ENCODE results near the gene TAP1. TPM values are rescaled to one million over a fixed set of nuclear protein-coding genes. Genes with fewer than 3 reads are reported as not detected.

TAP1 gene, protein sequence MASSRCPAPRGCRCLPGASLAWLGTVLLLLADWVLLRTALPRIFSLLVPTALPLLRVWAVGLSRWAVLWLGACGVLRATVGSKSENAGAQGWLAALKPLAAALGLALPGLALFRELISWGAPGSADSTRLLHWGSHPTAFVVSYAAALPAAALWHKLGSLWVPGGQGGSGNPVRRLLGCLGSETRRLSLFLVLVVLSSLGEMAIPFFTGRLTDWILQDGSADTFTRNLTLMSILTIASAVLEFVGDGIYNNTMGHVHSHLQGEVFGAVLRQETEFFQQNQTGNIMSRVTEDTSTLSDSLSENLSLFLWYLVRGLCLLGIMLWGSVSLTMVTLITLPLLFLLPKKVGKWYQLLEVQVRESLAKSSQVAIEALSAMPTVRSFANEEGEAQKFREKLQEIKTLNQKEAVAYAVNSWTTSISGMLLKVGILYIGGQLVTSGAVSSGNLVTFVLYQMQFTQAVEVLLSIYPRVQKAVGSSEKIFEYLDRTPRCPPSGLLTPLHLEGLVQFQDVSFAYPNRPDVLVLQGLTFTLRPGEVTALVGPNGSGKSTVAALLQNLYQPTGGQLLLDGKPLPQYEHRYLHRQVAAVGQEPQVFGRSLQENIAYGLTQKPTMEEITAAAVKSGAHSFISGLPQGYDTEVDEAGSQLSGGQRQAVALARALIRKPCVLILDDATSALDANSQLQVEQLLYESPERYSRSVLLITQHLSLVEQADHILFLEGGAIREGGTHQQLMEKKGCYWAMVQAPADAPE
- 13.6 to 15.9 TPM (median 15.7 TPM) in 3 replicates for total RNA-seq (2021)
- Bru-seq, nascent RNA: percentile 46 among the genes with signal in this experiment
- long read RNA-seq, experiment 1, transcript TAP1-201 (11 exons, 2,959 nt): major isoform, 79 of 82 reads
- long read RNA-seq, experiment 1, partial matches to known transcripts: 1 of 82 reads
- long read RNA-seq, experiment 1, other reads (novel, unspliced or antisense): 1 of 82 reads
- long read RNA-seq, experiment 2, transcript TAP1-201 (11 exons, 2,959 nt): major isoform, 9 of 16 reads
- long read RNA-seq, experiment 2, partial matches to known transcripts: 4 of 16 reads
- long read RNA-seq, experiment 2, other reads (novel, unspliced or antisense): 1 of 16 reads
- long read RNA-seq, experiment 3, transcript TAP1-201 (11 exons, 2,959 nt): major isoform, 6 of 8 reads
- long read RNA-seq, experiment 3, partial matches to known transcripts: 0 of 8 reads
- long read RNA-seq, experiment 3, other reads (novel, unspliced or antisense): 0 of 8 reads

GRCh38 chr6:32853541-32854375 lies at the start of gene TAP1, which contains the start of gene PSMB9:
Gene TAP1 (minus strand): TSS chr6:32853704. CDS start chr6:32853636, 68 bp downstream.
Gene PSMB9 (plus strand): TSS chr6:32854192. CDS start chr6:32854230, 38 bp downstream.
- Mint-ChIP-seq H3K27ac (peak within 1 kb of the TSS; percentile 90), H3K4me3 (peak within 1 kb of the TSS; percentile 88), H3K27me3 (ENCODE audit: low read depth) (peaks cover 91% of the 10 kb centered on the region), H3K36me3 (peaks cover 9% of the 10 kb centered on the region), H3K9me3 (no peaks in the 10 kb centered on the region), H3K4me1 (peaks cover 14% of the 10 kb centered on the region)
- ChIA-PET POLR2A (interaction anchor here (1.1 to 3.6 kb wide), 6 partner anchors 9 to 723 kb away, joined by 3 to 28 read pairs (median 6); partner anchors contain the start of genes FKBPL, PSMB8 and TAP2), CTCF (interaction anchor here (0.7 to 9.4 kb wide), 22 partner anchors 9 to 319 kb away, joined by 3 to 291 read pairs (median 4); partner anchors contain the start of genes HLA-DMA, PSMB8 and TAP2)
- peak; percentile 94 for DNase-seq (ENCODE audit: low spot score)
- ATAC-seq: peak; percentile 91
- TF ChIP-seq RORB (CRISPR knock-in tag; IDR thresholded peaks at IDR 0.05) (no peak), ZBTB21 (CRISPR knock-in tag; IDR thresholded peaks at IDR 0.05; ENCODE audit: borderline replicate concordance) (no peak), IRF1 (CRISPR knock-in tag; IDR thresholded peaks at IDR 0.05) (peak; percentile 70), ZNF232 (CRISPR knock-in tag; IDR thresholded peaks at IDR 0.05) (peak; percentile 45; the same call in 1 of the 2 replicates), E2F5 (CRISPR knock-in tag; IDR thresholded peaks at IDR 0.05) (peak; percentile 72; the same call in 1 of the 2 replicates), ZNF263 (CRISPR knock-in tag; IDR thresholded peaks at IDR 0.05; ENCODE audit: low read depth) (peak; percentile 27; the same call in 1 of the 2 replicates), ESRRA (CRISPR knock-in tag; IDR thresholded peaks at IDR 0.05; ENCODE audit: borderline replicate concordance) (no peak), JUN (CRISPR knock-in tag; IDR thresholded peaks at IDR 0.05) (no peak), FOXP1 (CRISPR knock-in tag; IDR thresholded peaks at IDR 0.05; ENCODE audit: borderline replicate concordance) (peak; percentile 50; the same call in 1 of the 2 replicates), ATF6 (CRISPR knock-in tag; IDR thresholded peaks at IDR 0.05) (no peak), ZNF396 (CRISPR knock-in tag; IDR thresholded peaks at IDR 0.05; ENCODE audit: borderline replicate concordance) (no peak), ZNF121 (CRISPR knock-in tag; IDR thresholded peaks at IDR 0.05) (0 out of 2 replicates have a peak, but pooled peaks have one; percentile 54), SOX15 (CRISPR knock-in tag; IDR thresholded peaks at IDR 0.05) (no peak), ATF1 (CRISPR knock-in tag; IDR thresholded peaks at IDR 0.05) (no peak), MYBL2 (CRISPR knock-in tag; IDR thresholded peaks at IDR 0.05) (0 out of 2 replicates have a peak, but pooled peaks have one; percentile 43), EMX1 (CRISPR knock-in tag; IDR thresholded peaks at IDR 0.05) (no peak)
- TF ChIP-seq, protein P1, sequence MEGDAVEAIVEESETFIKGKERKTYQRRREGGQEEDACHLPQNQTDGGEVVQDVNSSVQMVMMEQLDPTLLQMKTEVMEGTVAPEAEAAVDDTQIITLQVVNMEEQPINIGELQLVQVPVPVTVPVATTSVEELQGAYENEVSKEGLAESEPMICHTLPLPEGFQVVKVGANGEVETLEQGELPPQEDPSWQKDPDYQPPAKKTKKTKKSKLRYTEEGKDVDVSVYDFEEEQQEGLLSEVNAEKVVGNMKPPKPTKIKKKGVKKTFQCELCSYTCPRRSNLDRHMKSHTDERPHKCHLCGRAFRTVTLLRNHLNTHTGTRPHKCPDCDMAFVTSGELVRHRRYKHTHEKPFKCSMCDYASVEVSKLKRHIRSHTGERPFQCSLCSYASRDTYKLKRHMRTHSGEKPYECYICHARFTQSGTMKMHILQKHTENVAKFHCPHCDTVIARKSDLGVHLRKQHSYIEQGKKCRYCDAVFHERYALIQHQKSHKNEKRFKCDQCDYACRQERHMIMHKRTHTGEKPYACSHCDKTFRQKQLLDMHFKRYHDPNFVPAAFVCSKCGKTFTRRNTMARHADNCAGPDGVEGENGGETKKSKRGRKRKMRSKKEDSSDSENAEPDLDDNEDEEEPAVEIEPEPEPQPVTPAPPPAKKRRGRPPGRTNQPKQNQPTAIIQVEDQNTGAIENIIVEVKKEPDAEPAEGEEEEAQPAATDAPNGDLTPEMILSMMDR (IDR thresholded peaks at IDR 0.05): 0 out of 2 replicates have a peak, but pooled peaks have one; percentile 31
- TF ChIP-seq, protein P2, sequence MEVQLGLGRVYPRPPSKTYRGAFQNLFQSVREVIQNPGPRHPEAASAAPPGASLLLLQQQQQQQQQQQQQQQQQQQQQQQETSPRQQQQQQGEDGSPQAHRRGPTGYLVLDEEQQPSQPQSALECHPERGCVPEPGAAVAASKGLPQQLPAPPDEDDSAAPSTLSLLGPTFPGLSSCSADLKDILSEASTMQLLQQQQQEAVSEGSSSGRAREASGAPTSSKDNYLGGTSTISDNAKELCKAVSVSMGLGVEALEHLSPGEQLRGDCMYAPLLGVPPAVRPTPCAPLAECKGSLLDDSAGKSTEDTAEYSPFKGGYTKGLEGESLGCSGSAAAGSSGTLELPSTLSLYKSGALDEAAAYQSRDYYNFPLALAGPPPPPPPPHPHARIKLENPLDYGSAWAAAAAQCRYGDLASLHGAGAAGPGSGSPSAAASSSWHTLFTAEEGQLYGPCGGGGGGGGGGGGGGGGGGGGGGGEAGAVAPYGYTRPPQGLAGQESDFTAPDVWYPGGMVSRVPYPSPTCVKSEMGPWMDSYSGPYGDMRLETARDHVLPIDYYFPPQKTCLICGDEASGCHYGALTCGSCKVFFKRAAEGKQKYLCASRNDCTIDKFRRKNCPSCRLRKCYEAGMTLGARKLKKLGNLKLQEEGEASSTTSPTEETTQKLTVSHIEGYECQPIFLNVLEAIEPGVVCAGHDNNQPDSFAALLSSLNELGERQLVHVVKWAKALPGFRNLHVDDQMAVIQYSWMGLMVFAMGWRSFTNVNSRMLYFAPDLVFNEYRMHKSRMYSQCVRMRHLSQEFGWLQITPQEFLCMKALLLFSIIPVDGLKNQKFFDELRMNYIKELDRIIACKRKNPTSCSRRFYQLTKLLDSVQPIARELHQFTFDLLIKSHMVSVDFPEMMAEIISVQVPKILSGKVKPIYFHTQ (CRISPR knock-in tag; IDR thresholded peaks at IDR 0.05): no peak
- TF ChIP-seq, protein P3, sequence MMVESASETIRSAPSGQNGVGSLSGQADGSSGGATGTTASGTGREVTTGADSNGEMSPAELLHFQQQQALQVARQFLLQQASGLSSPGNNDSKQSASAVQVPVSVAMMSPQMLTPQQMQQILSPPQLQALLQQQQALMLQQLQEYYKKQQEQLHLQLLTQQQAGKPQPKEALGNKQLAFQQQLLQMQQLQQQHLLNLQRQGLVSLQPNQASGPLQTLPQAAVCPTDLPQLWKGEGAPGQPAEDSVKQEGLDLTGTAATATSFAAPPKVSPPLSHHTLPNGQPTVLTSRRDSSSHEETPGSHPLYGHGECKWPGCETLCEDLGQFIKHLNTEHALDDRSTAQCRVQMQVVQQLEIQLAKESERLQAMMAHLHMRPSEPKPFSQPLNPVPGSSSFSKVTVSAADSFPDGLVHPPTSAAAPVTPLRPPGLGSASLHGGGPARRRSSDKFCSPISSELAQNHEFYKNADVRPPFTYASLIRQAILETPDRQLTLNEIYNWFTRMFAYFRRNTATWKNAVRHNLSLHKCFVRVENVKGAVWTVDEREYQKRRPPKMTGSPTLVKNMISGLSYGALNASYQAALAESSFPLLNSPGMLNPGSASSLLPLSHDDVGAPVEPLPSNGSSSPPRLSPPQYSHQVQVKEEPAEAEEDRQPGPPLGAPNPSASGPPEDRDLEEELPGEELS (CRISPR knock-in tag; IDR thresholded peaks at IDR 0.05): peak; percentile 42; the same call in 1 of the 2 replicates
- TF ChIP-seq, protein P4, sequence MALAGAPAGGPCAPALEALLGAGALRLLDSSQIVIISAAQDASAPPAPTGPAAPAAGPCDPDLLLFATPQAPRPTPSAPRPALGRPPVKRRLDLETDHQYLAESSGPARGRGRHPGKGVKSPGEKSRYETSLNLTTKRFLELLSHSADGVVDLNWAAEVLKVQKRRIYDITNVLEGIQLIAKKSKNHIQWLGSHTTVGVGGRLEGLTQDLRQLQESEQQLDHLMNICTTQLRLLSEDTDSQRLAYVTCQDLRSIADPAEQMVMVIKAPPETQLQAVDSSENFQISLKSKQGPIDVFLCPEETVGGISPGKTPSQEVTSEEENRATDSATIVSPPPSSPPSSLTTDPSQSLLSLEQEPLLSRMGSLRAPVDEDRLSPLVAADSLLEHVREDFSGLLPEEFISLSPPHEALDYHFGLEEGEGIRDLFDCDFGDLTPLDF (CRISPR knock-in tag; IDR thresholded peaks at IDR 0.05): 0 out of 2 replicates have a peak, but pooled peaks have one; percentile 52
